GM12878 (cell line): Measurements from ENCODE around the gene PATL1. TPM values are rescaled to one million over a fixed set of nuclear protein-coding genes. Genes with fewer than 3 reads are reported as not detected.

Source experiments
- ATAC-seq: fragments of 200-7000 bp; cut with Tn5 transposase; 3 replicates; pipeline ENCODE4 v1.9.1; 2020; ENCODE audit warnings: mild to moderate bottlenecking, moderate library complexity
- BruUV-seq: library from RNA; stranded (reverse); fragments of 400-500 nt; replicated peaks from 2 replicates; lab custom pipeline; 2021; lab: Mats Ljungman, UMichigan
- CTCF ChIA-PET: fragments of 300-600 bp; sonication (Branson Sonifier 250); formaldehyde crosslinking; extraction: SDS; loops from one replicate; lab custom pipeline; 2021; ENCODE audit warnings: inconsistent platforms; lab: Yijun Ruan, JAX
- POLR2A ChIA-PET: fragments of 350-600 bp; formaldehyde crosslinking; extraction: SDS; loops from one replicate; lab custom pipeline; 2021; ENCODE audit warnings: inconsistent platforms; lab: Charles Lee
- RAD21 ChIA-PET: fragments of 300-600 bp; sonication (Branson Sonifier 250); formaldehyde crosslinking; loops from one replicate; lab custom pipeline; 2023; ENCODE audit warnings: antibody characterized with exemption; ENCODE audit not compliant: unreplicated experiment; lab: Charles Lee
- SMC1A ChIA-PET: fragments of 300-600 bp; sonication (Branson Sonifier 250); formaldehyde crosslinking; loops from one replicate; lab custom pipeline; 2023; ENCODE audit not compliant: unreplicated experiment, uncharacterized antibody; lab: Charles Lee
- DNase-seq: peaks from one replicate; pipeline ENCODE4 v3.0.0-alpha.2; 2011; ENCODE audit warnings: low read depth, low spot score
- FAIRE-seq: peaks from 3 replicates; lab custom pipeline; 2011; peaks lifted over from hg19 to GRCh38; lab: Jason Lieb, UNC
- H2AFZ ChIP-seq: 2 replicates; pipeline ENCODE4 v1.6.0; 2011; ENCODE audit warnings: low read depth, low read length, control low read depth; ENCODE audit not compliant: control insufficient read depth
- H3K27ac ChIP-seq: 2 replicates; pipeline ENCODE4 v1.5.1; 2011; ENCODE audit warnings: control low read depth; ENCODE audit not compliant: control insufficient read depth, insufficient read depth
- H3K27me3 ChIP-seq, 2 experiments: replicated peaks in 1 of 2; 2 replicates each; pipeline versions ENCODE4 v1.6.0 to v1.6.1; 2011; ENCODE audit warnings: low read length in 1 of 2; ENCODE audit not compliant: control insufficient read depth in 2 of 2, insufficient read depth in 2 of 2
- H3K36me3 ChIP-seq, 2 experiments: 2 replicates each; pipeline ENCODE4 v1.5.1; 2011; ENCODE audit warnings: low read length in 1 of 2; ENCODE audit not compliant: control insufficient read depth in 2 of 2, insufficient read depth in 2 of 2
- H3K4me1 ChIP-seq: 2 replicates; pipeline ENCODE4 v1.6.1; 2011; ENCODE audit warnings: mild to moderate bottlenecking, low read length, moderate library complexity, mixed read lengths; ENCODE audit not compliant: control insufficient read depth, insufficient read depth
- H3K4me2 ChIP-seq: 2 replicates; pipeline ENCODE4 v1.6.0; 2011; ENCODE audit warnings: control low read depth; ENCODE audit not compliant: control insufficient read depth, insufficient read depth
- H3K4me3 ChIP-seq: fragments of 200-600 bp; sonication (generic); 2 replicates; pipeline ENCODE4 v1.5.1; 2016
- H3K79me2 ChIP-seq: 2 replicates; pipeline ENCODE4 v1.6.0; 2011; ENCODE audit warnings: low read length; ENCODE audit not compliant: control insufficient read depth, insufficient read depth
- H3K9ac ChIP-seq: 2 replicates; pipeline ENCODE4 v1.8.0; 2011; ENCODE audit warnings: low read length, control low read depth, mixed read lengths; ENCODE audit not compliant: control insufficient read depth, insufficient read depth
- H3K9me3 ChIP-seq: replicated peaks from 3 replicates; pipeline ENCODE4 v1.5.1; 2011; ENCODE audit warnings: mild to moderate bottlenecking, low read length; ENCODE audit not compliant: control insufficient read depth, insufficient read depth
- H4K20me1 ChIP-seq: 2 replicates; pipeline ENCODE4 v1.6.0; 2011; ENCODE audit not compliant: control insufficient read depth, insufficient read depth
- BCL11A ChIP-seq: IDR thresholded peaks from 2 replicates; pipeline ENCODE4 v1.6.1; 2011; ENCODE audit warnings: low read depth, low read length
- ETV6 ChIP-seq, 2 experiments: fragments of 450-650 bp in 1 of 2; IDR thresholded peaks in 1 of 2; conservative IDR thresholded peaks in 1 of 2; 2 replicates each; pipeline ENCODE4 v1.6.1; 2014; ENCODE audit warnings: antibody characterized with exemption in 1 of 2, borderline replicate concordance in 1 of 2, low read depth in 1 of 2, mild to moderate bottlenecking in 1 of 2, moderate library complexity in 1 of 2
- LARP7 ChIP-seq: fragments of 450-650 bp; IDR thresholded peaks from 2 replicates; pipeline ENCODE4 v1.6.1; 2017; ENCODE audit warnings: mild to moderate bottlenecking
- MEF2A ChIP-seq: IDR thresholded peaks from 2 replicates; pipeline ENCODE4 v1.6.1; 2011; ENCODE audit warnings: low read depth, mild to moderate bottlenecking, low read length, moderate library complexity; ENCODE audit not compliant: insufficient read depth
- NFIC ChIP-seq: IDR thresholded peaks from 2 replicates; pipeline ENCODE4 v1.6.1; 2012; ENCODE audit warnings: low read depth, mild to moderate bottlenecking, inconsistent platforms, low read length, moderate library complexity
- NFYB ChIP-seq: IDR thresholded peaks from 2 replicates; pipeline ENCODE4 v1.6.1; 2011; ENCODE audit warnings: low read depth, mild to moderate bottlenecking, low read length, improper control_type of control experiment, moderate library complexity; ENCODE audit not compliant: insufficient read depth
- NR2F1 ChIP-seq: fragments of 450-650 bp; conservative IDR thresholded peaks from 2 replicates; pipeline ENCODE4 v1.6.1; 2017; ENCODE audit warnings: mild to moderate bottlenecking
- RUNX3 ChIP-seq: IDR thresholded peaks from 2 replicates; pipeline ENCODE4 v1.6.1; 2012; ENCODE audit warnings: low read length, inconsistent platforms
- TARDBP ChIP-seq: IDR thresholded peaks from 2 replicates; pipeline ENCODE4 v1.6.1; 2016; ENCODE audit warnings: borderline replicate concordance
- TCF3 ChIP-seq: IDR thresholded peaks from 2 replicates; pipeline ENCODE4 v1.6.1; 2012; ENCODE audit warnings: low read depth, mild to moderate bottlenecking, low read length, borderline replicate concordance; ENCODE audit not compliant: insufficient read depth
- WGBS: methylation state at CpG from one replicate; pipeline ENCODE4 v1.1.6; 2016; ENCODE audit warnings: low lambda C conversion rate; ENCODE audit not compliant: insufficient replicate concordance, insufficient coverage; ENCODE audit errors: missing lambda C conversion rate; 5-methylcytosine and 5-hydroxymethylcytosine counted together
- in situ Hi-C: fragments of 300-500 bp; cut with MboI; formaldehyde crosslinking; loops from 9 replicates; pipeline ENCODE4 v1.14.3; 2018; ENCODE audit warnings: mixed read lengths
- intact Hi-C: fragments of 100-400 bp; cut with micrococcal nuclease; formaldehyde crosslinking; loops from one replicate; pipeline ENCODE4 v1.14.2; 2022; ENCODE audit not compliant: unreplicated experiment
- polyA plus RNA-seq, 11 experiments: library from polyadenylated mRNA; depleted of rRNA in 4 of 11; unstranded in 6 of 11; stranded (reverse) in 5 of 11; fragments of >200 nt; fragmentation: Nextera tagmentation in 4 of 11; fragmentation: Illumina TruSeq in 1 of 11; extraction: Ambion mirVana in 4 of 11; extraction: Trizol in 1 of 11; gene quantifications; 1 replicate in 1 of 11; 2 replicates in 10 of 11; pipeline versions ENCODE4 v1.2.1 to v1.2.3, GENCODE V29; 2011 to 2016; ENCODE audit warnings: inconsistent platforms in 2 of 11, missing spikeins in 2 of 11, low read depth in 1 of 11
- total RNA-seq, 4 experiments: library from RNA; depleted of rRNA in 3 of 4; stranded (reverse); fragments of >200 nt in 3 of 4; fragmentation: Illumina TruSeq in 1 of 4; extraction: Trizol in 1 of 4; gene quantifications; 2 replicates each; pipeline versions ENCODE4 v1.2.1 to v1.2.3, GENCODE V29; 2013 to 2021
- TF ChIP-seq, protein P1 (sequence below): IDR thresholded peaks from 2 replicates; pipeline ENCODE4 v1.6.1; 2011; ENCODE audit warnings: borderline replicate concordance, low read depth, mild to moderate bottlenecking, moderate library complexity, mixed read lengths, low read length; ENCODE audit not compliant: insufficient read depth; ENCODE audit errors: extremely low read length
- TF ChIP-seq, protein P2 (sequence below): IDR thresholded peaks from 2 replicates; pipeline ENCODE4 v1.6.1; 2012; ENCODE audit warnings: low read length, inconsistent platforms

Gene PATL1
- total and polyA plus RNA-seq, 10 of the 15 experiments (the other 5 are each of a cell fraction or from before 2014, with no cell fraction given), result 5.3 to 62.0 (median 14.9) TPM

DNA sequence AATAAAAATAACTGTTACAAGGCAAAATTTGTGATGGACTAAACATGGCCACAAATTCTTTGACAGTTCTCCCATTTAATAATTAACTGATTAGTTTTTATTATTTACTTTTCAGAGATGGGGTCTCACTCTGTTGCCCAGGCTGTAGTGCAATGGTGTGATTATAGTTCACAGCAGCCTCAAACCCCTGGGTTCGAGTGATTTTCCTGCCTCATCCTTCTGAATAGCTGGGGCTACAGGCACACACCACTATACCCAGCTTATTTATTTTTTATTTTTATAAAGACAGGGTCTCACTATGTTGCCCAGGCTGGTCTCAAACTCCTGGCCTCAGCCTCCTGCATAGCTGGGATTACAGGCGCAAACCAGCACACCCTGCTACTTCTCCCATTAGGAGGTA, 4.5 kb upstream of the PATL1 start:
- H3K9ac ChIP-seq, result no peak overlapping the region
- H3K4me2 ChIP-seq, result no peak overlapping the region
- no peak overlapping the region for H2AFZ ChIP-seq
- BruUV-seq, result no TSS peak
- H3K27me3 ChIP-seq, result no peaks in the 10 kb centered on the region
- SMC1A ChIA-PET, result interaction anchor here (0.6 to 2.4 kb wide), 3 partner anchors 13 to 136 kb away, joined by 3 to 5 read pairs (median 3); no protein-coding TSS in a partner anchor
- H3K36me3 ChIP-seq, result no peaks in the 10 kb centered on the region
- FAIRE-seq (no peak), DNase-seq (no peak), ATAC-seq (no peak)
- peaks cover 5% of the 10 kb centered on the region for H3K79me2 ChIP-seq
- in situ Hi-C loops (loop anchor here (10.0 to 25.0 kb wide), 2 partner anchors 138 to 1086 kb away; partner anchors contain the start of genes LPXN and ZFP91), intact Hi-C loops (no loop called here)
- no peak overlapping the region for H3K4me3 ChIP-seq
- no peaks in the 10 kb centered on the region for H3K9me3 ChIP-seq
- no peaks in the 10 kb centered on the region for H4K20me1 ChIP-seq
- 95% methylated on average over 2 of the region's 2 CpGs for WGBS
- H3K27ac ChIP-seq, result no peak overlapping the region
- CTCF ChIA-PET, result interaction anchor here (1.5 to 2.0 kb wide), 2 partner anchors 9 to 136 kb away, joined by 3 to 9 read pairs; no protein-coding TSS in a partner anchor
- H3K4me1 ChIP-seq, result no peaks in the 10 kb centered on the region; the same call in 1 of the 2 replicates
- RAD21 ChIA-PET, result no interaction called here
- TF ChIP-seq NR2F1, result no peak
- no peak for TF ChIP-seq ETV6 (conservative IDR thresholded peaks at IDR 0.05 in 1 of 2, IDR thresholded peaks at IDR 0.05 in 1 of 2; ENCODE audit: borderline replicate concordance in 1 of 2, low read depth in 1 of 2)
- no peak for TF ChIP-seq TARDBP
- TF ChIP-seq, all 136 proteins: peak for 0
- POLR2A ChIA-PET, result interaction anchor here (0.9 kb wide), 1 partner anchor 17 kb away, joined by 3 read pairs; no protein-coding TSS in a partner anchor

DNA sequence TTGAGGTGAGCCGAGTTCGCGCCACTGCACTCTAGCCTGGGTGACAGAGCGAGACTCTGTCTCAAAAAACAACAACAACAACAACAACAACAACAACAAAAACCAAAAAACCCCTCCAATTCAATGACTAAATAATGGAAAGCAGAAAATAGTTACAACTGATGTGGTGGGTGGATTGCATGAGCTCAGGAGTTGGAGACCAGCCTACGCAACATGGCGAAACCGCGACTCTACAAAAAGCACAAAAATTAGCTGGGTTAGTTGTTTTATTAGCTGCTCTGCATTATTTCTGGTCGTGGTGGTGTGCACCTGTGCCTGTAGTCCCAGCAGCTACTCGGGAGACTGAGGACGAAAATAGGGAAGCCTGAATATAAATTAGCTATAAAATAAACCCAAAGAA, 2.6 kb upstream of the PATL1 start:
- H3K27me3 ChIP-seq, result no peaks in the 10 kb centered on the region
- DNase-seq (no peak), ATAC-seq (no peak), FAIRE-seq (no peak)
- H3K79me2 ChIP-seq, result peaks cover 21% of the 10 kb centered on the region
- ChIA-PET POLR2A (no interaction called here), SMC1A (interaction anchor here (1.2 kb wide), 1 partner anchor 103 kb away, joined by 3 read pairs; no protein-coding TSS in a partner anchor), RAD21 (interaction anchor here (2.0 kb wide), 1 partner anchor 8 kb away, joined by 7 read pairs; no protein-coding TSS in a partner anchor), CTCF (interaction anchor here (1.3 kb wide), 1 partner anchor 9 kb away, joined by 3 read pairs; no protein-coding TSS in a partner anchor)
- no peak overlapping the region for H2AFZ ChIP-seq
- no peaks in the 10 kb centered on the region for H4K20me1 ChIP-seq
- no peaks in the 10 kb centered on the region for H3K9me3 ChIP-seq
- no peak overlapping the region for H3K27ac ChIP-seq
- H3K4me1 ChIP-seq, result no peaks in the 10 kb centered on the region; the same call in 1 of the 2 replicates
- BruUV-seq, result no TSS peak
- no peaks in the 10 kb centered on the region for H3K36me3 ChIP-seq
- WGBS, result 75% methylated on average over 11 of the region's 11 CpGs
- H3K9ac ChIP-seq, result no peak overlapping the region
- no peak overlapping the region for H3K4me3 ChIP-seq
- intact Hi-C loops (no loop called here), in situ Hi-C loops (loop anchor here (10.0 to 25.0 kb wide), 2 partner anchors 137 to 1084 kb away; partner anchors contain the start of genes LPXN and ZFP91)
- H3K4me2 ChIP-seq, result no peak overlapping the region
- TF ChIP-seq NFYB, result no peak
- TF ChIP-seq LARP7, result no peak
- TF ChIP-seq BCL11A, result 0 out of 2 replicates have a peak, but pooled peaks have one; percentile 4
- 0 out of 2 replicates have a peak, but pooled peaks have one; percentile 18 for TF ChIP-seq MEF2A
- TF ChIP-seq NFIC, result no peak
- TF ChIP-seq, protein P1, sequence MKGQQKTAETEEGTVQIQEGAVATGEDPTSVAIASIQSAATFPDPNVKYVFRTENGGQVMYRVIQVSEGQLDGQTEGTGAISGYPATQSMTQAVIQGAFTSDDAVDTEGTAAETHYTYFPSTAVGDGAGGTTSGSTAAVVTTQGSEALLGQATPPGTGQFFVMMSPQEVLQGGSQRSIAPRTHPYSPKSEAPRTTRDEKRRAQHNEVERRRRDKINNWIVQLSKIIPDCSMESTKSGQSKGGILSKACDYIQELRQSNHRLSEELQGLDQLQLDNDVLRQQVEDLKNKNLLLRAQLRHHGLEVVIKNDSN, result no peak
- peak; percentile 34; the same call in 1 of the 2 replicates for TF ChIP-seq RUNX3
- TF ChIP-seq, protein P2, sequence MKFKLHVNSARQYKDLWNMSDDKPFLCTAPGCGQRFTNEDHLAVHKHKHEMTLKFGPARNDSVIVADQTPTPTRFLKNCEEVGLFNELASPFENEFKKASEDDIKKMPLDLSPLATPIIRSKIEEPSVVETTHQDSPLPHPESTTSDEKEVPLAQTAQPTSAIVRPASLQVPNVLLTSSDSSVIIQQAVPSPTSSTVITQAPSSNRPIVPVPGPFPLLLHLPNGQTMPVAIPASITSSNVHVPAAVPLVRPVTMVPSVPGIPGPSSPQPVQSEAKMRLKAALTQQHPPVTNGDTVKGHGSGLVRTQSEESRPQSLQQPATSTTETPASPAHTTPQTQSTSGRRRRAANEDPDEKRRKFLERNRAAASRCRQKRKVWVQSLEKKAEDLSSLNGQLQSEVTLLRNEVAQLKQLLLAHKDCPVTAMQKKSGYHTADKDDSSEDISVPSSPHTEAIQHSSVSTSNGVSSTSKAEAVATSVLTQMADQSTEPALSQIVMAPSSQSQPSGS, result no peak
- no peak for TF ChIP-seq TCF3
